HPDE6-E6E7 (cell line): Measurements from ENCODE around the gene KRTAP21-1.
"Not testable (repeated sequence)": the region's sequence is repeated elsewhere in the genome, so short reads cannot be mapped to it uniquely, and the experiment has no call there.

Source experiments
- DNase-seq: peaks from one replicate; pipeline ENCODE4 v3.0.0; 2011; ENCODE audit warnings: missing footprints; ENCODE audit errors: extremely low spot score

The KRTAP21-1 gene

DNA sequence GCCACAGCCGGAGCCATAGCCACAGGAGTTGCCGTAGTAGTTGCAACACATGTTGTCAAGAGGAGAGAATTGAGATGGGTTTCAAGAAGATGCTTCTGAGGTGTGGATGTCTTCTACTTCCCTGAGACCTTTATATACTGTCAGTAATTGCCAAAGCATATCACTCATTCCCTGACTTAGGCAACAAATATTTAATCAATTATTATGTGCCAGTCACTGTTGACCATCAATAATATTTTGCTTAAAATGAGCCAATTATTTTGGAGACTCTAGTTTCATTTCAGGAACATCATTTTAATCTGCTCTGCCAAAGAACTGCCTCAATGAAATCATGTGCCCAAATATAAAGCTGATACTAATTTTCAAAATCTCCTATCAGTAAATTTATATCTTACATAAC is at the start of gene KRTAP21-1:
Gene KRTAP21-1, minus strand, starts transcription at position 101 of the 400 bp plus-strand sequence. Its CDS starts 50 bp downstream, at position 51.
- DNase-seq, result not testable (repeated sequence)

DNA sequence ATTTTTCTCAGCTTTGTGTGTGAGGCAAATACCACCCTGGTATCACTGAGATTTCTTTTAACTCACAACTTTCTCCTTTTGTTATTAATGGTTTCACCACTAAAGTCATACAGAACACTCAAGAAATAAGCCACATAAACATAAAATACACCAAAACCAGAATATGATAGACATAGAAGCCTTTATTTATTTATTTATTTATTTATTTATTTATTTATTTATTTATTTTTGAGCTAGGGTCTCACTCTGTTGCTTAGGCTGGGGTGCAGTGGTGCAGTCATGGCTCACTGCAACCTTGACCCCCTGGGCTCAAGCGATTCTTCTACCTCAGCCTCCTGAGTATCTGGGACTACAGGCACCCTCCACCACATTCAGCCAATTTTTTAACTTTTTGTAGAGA is 45.4 kb upstream of the KRTAP21-1 start:
- no peak for DNase-seq

DNA sequence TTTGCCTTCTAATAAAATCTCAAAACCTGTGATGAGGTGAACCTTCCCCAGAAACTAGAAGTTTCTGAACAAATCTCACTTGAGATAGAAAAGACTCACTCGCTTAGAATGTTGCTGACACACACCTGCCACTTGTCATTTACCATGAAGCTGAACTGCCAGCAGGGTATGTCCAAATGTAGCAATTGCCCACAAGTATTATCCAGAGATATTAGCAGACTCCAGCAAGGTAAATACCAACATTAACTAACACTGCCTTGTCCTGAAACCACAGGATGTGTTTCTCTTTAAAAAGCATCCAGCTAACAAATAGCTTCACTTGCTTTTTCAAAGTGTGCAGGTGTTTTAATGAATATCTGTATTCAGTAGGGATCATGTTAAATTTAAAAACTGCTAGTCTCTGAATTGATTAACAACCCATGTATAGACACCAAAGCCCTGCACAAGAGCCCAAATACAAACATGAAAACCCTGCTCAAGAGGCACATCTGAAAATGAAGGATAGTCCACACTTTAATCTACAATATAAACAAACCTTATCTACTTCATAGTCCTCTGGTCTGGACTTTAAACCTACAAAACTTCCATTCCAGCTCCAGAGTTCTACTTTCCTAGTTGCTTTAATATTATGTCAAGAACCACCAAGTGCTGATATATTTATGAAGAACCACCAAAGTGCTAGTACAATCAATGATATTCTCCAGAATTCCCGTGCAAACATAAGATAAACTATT is 38.5 kb upstream of the KRTAP21-1 start:
- DNase-seq, result no peak

DNA sequence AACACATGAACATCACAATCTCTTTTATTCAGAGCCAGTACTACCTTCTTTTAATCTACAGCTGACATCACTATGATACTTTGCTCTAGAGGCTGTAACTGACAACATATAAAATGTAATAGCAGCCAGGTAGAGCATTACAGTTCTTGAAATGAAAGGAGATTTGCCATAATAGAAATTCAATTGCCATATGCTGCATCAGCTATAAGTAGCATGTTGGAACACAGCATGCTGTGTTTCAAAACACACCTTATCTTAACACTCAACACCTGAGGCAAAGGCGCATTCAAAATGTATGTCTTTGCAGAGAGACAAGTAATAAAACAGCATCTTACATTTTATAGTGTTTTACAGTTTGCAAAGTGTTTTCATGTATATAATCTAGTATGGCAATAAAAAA is 24.0 kb upstream of the KRTAP21-1 start:
- DNase-seq, result no peak

DNA sequence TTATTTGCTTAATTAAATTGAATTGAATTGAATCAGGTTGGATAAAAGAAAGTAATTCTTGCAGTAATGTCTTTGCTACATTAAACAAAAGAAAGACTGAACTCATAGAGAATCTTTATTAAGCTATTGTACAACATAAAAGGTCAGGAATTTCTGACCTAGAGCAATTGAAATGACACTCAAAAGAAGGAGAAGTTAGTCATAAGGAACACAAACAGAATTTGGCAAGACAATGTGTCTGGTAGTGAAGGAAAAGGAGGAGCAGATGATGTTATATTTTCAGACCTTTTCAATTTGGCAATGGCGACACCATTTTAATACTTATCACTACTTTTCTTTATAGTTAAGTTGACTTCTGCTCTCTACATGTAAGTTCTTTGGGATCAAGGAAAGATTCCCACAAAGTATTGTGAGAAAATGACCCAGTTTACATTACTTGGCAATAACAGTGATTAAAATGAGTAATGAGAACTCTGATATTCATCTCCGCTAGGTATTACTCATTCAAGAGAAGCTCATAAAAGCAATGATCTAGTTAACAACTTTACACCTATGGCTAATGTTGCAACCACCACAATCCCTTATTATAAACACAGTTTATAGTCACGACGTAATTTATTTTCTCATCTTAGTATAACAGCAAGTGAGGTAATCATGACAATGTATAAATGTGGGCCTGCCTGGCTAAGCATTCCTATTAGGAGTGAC is 14.7 kb upstream of the KRTAP21-1 start:
- no peak for DNase-seq

DNA sequence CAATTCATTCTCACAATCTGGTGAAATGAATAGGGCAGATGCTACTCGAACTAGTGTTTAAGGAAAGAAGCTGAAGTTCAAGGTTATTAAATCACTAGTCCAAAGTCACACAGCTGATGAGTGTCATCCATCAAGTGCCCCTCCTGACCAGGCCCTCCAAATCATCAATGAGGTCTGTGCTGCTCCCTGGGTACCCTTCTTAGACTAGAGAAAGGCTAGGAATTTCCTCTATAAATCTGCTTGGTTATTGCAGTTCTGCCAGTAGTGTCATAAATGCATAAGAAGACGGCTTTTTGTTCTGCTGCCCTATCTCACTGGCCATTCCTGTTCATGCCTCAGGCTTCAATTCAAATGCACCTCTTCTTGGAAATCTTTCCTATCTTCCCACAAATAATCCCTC is 5.5 kb upstream of the KRTAP21-1 start:
- DNase-seq, result no peak

DNA sequence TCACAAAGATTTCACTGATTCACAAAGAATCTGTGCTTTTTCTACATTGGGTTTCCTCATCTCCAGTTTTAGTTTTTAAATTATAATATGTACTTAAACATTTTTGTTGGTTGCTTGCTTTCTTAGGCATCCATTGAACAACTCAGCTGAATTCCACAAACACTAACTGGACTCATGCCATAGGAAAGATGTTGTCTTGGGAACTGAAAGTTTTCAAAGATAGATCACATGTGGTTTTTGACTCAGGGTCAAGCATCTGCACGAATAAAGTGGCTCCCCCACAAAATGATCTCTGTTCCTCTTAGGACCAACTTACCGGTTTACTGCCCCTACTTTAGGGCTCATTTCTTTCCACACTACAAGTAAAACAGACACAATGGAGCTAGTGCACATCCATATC is 3.1 kb upstream of the KRTAP21-1 start:
- no peak for DNase-seq

DNA sequence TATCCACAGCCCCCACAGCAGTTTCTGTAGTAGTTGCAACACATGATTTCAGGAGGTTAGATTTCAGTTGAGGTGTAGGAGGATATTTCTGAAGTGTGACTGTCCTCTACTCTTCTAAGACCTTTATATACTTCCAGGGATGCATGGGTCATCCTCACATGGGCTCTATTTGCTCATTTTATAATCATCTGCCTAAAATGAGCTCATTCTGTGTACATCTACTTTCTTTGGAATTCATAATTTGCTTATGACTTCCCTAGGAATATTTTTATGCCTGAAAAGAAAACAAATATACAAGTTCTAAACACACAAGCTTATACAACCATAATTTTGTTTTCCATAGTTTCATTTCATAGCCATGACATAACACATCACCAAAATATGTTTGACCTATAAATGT is 8.1 kb downstream of the KRTAP21-1 start, which contains the start of gene KRTAP21-2:
Gene KRTAP21-2, minus strand, starts transcription at position 101 of the 400 bp plus-strand sequence. Its CDS starts 57 bp downstream, at position 44.
- DNase-seq, result no peak

DNA sequence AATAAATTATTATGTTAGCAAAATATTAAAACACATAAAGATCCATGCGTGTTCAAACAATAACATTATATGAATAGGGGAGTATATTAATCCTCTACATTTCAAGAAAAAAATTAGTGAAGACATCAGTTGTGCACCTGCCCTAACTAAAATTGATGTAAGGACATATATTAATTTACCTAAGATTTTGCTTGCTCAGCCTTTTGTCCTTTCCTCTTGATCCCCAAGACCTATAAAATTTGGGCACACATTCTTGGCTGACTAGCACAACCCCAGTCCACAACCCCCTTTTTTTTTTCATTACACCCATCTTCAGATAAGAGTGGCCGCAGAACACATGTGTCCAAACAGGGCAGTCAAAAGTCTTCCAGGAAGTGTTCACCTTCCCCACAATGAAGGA is 14.8 kb downstream of the KRTAP21-1 start:
- no peak for DNase-seq

DNA sequence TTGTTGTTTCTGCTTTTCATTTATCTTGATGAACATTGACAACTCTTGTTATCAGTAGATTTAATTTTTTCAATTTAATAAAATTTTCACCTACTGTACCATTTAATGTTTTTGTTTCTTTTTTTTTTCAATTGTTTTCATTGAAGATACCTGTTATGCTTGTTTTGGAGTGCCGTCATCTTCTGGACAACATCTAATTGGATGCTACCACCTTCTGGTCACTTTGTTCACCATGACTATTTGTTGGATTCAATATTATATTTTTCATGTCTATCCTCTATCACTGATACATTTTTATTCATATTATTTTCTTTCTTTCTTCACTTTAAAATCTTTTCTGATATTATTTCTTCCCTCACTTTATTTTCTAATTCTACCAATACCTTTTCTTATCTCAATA is 22.2 kb downstream of the KRTAP21-1 start:
- no peak for DNase-seq

DNA sequence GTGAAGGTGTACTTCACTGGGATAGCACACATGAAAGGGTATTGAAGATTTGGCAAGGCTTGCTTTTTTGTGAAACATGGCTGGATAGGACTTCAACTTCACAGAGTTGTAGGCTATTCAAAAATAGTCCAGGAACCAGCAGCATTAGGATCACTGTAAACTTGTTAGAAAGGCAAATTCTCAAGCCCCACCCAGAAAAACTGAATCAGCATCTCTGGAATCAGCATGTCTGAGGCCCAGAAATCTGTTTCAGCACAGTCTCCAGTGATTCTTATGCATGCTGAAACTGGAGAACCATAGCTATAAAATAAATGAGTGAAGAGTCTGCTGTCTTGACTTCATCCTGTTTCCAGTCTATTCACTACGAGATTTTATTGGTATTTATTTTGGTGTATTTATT is 28.5 kb downstream of the KRTAP21-1 start:
- no peak for DNase-seq

DNA sequence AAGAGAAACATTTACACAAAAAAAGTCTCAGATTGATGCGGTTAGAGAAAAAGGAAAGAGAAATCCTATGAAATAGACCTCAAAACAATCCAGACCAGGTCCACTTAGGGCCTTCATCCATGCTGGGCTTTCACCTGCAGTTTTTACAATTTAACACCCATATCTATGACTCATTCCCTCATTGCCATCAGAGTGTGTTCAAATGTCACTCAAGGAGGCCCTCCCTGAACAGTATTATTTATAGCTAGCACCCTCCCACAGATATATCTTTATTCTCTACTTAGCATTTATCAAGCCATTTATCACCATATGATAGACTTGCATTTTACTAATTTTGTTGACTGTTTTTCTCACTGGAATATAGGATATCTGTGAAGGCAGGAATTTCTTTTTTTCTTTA is 35.8 kb downstream of the KRTAP21-1 start:
- no peak for DNase-seq

DNA sequence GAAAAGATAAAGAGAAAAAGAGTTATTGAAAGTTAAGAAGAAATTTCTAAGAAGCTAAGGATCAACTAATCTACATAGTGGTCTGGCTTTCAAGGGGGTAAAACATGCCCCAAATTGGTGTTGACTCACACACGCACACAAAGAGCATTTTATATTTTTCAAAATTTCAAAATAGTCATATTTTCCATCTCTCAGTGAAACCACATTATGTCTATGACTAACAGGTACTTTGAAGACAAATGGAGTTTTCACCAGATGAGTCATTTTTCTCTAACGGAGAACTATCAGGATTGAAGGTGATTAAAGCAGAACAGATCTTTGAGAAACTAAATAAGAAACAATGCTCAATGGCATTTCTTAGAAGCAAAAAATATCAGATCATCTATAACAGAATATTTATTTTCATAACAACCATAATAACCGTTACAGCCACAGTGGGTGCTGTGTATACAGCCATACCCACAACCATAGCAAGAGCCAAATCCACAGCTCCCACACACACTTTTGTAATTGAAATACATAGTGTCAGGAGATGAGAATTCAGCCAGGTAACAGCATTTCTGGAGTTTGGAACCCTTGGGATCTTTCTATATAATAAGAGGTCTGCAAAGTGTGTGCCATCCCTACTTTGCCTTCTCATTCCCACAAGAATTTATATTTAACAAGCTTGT is 36.9 kb downstream of the KRTAP21-1 start, which contains the start of gene KRTAP21-3:
Gene KRTAP21-3, minus strand, starts transcription at position 539 of the 671 bp plus-strand sequence. Its CDS starts 18 bp downstream, at position 521.
- no peak for DNase-seq

DNA sequence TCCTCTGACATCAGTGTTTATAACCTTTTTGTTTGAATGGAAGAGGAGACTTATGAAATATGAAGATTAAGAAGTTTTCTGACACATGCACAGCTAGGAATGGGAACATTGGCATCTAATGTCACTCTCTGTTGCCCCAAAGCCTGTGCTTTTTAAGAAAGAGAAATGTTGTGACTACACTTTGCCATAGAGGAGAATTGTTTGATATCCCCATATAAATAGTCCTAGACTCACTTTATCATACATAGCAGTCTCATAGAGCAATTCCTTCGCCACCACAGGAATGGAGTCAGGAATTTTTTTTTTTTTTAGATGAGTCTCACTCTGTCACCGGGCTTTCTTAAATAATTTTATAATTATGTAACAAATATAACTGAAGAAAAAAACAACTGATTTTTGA is 38.1 kb downstream of the KRTAP21-1 start:
- DNase-seq, result no peak

DNA sequence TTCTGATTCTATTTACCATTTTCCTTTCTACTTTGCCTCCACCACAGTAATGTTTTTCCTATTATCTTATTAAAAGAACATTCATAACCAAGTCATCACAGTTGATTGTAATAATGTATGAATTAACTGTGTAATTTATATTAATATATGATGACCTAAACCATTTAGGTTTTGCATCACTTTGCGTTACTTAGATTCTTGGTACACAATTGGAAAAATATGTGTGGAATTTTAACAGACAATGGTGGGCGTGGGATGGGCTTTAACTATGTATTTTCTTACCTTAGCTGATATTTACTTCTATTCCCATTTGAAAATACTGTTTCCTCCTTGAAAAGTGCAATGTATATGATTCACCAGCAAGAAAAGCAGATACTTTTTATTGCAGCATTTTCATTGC is 40.3 kb downstream of the KRTAP21-1 start:
- no peak for DNase-seq

DNA sequence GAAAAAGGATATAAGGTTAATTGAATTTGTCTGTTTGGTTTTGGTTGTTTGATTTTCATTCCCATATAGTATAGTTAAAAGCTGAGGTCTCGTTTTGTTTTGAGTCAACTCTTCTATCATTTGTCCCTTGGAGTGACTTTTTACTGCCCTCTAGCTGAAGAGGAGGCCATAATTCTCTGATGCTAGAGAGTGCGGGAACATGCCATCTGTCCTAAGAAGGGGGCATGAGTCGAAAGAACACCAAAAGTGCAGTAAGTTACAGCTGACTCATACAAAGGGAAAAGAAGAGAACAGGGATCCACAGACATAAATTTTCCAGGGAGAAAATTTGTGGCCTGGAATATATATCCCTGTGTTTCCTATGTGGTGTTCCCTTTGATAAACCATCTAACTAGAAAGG is 40.8 kb downstream of the KRTAP21-1 start:
- DNase-seq, result no peak

DNA sequence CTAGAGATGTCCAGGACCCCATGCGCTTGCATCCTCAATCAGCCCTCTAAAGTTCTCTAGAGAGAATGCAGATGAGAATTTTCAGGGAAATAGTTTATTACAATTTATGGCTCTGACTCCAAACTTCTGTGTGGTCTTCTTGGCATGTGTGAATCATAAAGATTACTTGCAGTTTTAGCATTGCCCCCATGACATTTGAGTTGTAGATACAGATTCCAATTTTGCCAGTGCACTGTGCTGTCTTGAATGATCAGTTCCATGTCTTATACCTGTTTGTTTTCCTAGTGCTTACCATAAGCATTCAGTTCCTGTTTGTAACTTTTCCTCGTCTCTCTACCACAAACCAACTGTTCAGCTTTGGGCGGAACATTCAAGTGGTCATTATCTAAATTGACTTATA is 41.5 kb downstream of the KRTAP21-1 start:
- DNase-seq, result no peak

DNA sequence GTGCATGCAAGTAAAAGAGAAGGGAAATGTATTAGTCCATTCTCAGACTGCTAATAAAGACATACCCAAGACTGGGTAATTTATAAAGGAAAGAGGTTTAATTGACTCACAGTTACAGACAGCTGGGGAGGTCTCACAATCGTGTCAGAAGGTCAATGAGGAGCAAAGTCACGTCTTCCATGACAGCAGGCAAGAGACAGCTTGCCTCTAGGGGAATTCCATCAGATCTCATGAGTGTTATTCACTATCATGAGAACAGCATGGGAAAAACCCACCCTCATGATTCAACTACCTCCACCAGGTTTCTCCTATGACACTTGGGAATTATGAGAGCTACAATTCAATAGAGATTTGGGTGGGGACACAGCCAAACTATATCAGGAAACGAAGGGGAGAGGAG is 44.7 kb downstream of the KRTAP21-1 start:
- DNase-seq, result no peak

DNA sequence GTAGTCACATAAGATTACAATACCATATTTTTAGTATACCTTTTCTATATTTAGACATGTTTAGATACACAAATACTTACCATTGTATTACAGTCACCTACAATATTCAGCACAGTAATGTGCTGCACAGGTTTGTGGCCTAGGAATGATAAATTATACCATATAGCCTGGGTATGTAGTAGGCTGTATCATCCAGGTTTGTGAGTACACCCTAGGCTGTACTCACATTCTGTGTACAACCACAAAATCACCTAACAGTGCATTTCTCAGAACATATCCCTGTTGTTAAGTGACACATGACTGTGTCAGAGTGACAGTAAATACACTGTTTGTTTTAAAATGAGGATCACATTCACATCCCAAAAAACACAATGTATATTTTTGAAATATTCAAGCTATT is 47.8 kb downstream of the KRTAP21-1 start:
- no peak for DNase-seq
